Gastroesophageal sphincter (tissue), 4 donors: Measurements from ENCODE around the gene TBC1D4. TPM values are rescaled to one million over a fixed set of nuclear protein-coding genes. Genes with fewer than 3 reads are reported as not detected.

Source experiments
- ATAC-seq: fragments of 150-250 bp; one replicate; pipeline ENCODE4 v1.9.1; 2016; ENCODE audit warnings: mild to moderate bottlenecking, moderate library complexity
- H3K27ac ChIP-seq, 4 donors: fragments of 200-600 bp; sonication (generic) in 3 of 4; 1 replicate in 3 of 4; 2 replicates in 1 of 4; pipeline ENCODE4 v1.5.1; 2016 to 2019
- H3K27me3 ChIP-seq: fragments of 200-600 bp; sonication (generic); one replicate; pipeline ENCODE4 v1.5.1; 2019
- H3K36me3 ChIP-seq, 2 donors: fragments of 200-600 bp; sonication (generic); one replicate each; pipeline ENCODE4 v1.5.1; 2019; ENCODE audit warnings: control low read depth in 1 of 2
- H3K4me1 ChIP-seq, 3 donors: fragments of 200-600 bp; sonication (generic); 1 replicate in 2 of 3; 2 replicates in 1 of 3; pipeline ENCODE4 v1.5.1; 2016 to 2019; ENCODE audit warnings: control low read depth in 2 of 3
- H3K4me3 ChIP-seq, 2 donors: fragments of 200-600 bp; sonication (generic); one replicate each; pipeline ENCODE4 v1.5.1; 2019; ENCODE audit warnings: mild to moderate bottlenecking in 1 of 2, moderate library complexity in 1 of 2
- H3K9me3 ChIP-seq, 3 donors: fragments of 200-600 bp; sonication (generic); one replicate each; pipeline ENCODE4 v1.5.1; 2017 to 2019; ENCODE audit warnings: control low read depth in 2 of 3
- EP300 ChIP-seq: sonication (generic); formaldehyde crosslinking; IDR thresholded peaks from one replicate; pipeline ENCODE4 v1.6.1; 2017; ENCODE audit warnings: antibody characterized with exemption, mild to moderate bottlenecking
- POLR2A ChIP-seq, 2 donors: fragments of 450-650 bp; IDR thresholded peaks; one replicate each; pipeline ENCODE4 v1.6.1; 2017; ENCODE audit warnings: antibody characterized with exemption in 2 of 2, mild to moderate bottlenecking in 2 of 2, moderate library complexity in 1 of 2
- POLR2AphosphoS5 ChIP-seq: sonication (generic); formaldehyde crosslinking; IDR thresholded peaks from one replicate; pipeline ENCODE4 v1.6.1; 2017; ENCODE audit warnings: antibody characterized with exemption
- WGBS, 2 donors: methylation state at CpG; one replicate each; pipeline ENCODE4 v1.1.5; 2018; ENCODE audit warnings: low coverage in 1 of 2; 5-methylcytosine and 5-hydroxymethylcytosine counted together
- total RNA-seq, 4 donors: library from RNA; depleted of rRNA; stranded (reverse); fragments of >200 nt; gene quantifications; one replicate each; pipeline ENCODE4 v1.1.0, GENCODE V29; 2016
- TF ChIP-seq, protein P1 (sequence below), 4 experiments: fragments of 200-600 bp in 2 of 4; fragments of 450-650 bp in 2 of 4; sonication (generic) in 1 of 4; IDR thresholded peaks; one replicate each; pipeline ENCODE4 v1.5.1; 2017 to 2019; ENCODE audit warnings: antibody characterized with exemption in 4 of 4, mild to moderate bottlenecking in 2 of 4, moderate library complexity in 2 of 4

The TBC1D4 gene
- total RNA-seq, 4 donors from 2014 or later = 12.8 to 28.0 (median 22.4) TPM

- Histone ChIP-seq H3K27ac (peak overlapping the region in 2 of 4 donors; percentile 0 to 45), H3K36me3 (no peaks in the 10 kb centered on the region), H3K4me3 (no peak overlapping the region), H3K27me3 (no peaks in the 10 kb centered on the region), H3K9me3 (no peaks in the 10 kb centered on the region), H3K4me1 (peaks cover 0 to 25% (median 4%) of the 10 kb centered on the region in 3 donors)
- no peak for TF ChIP-seq POLR2AphosphoS5
- TF ChIP-seq, protein P1, sequence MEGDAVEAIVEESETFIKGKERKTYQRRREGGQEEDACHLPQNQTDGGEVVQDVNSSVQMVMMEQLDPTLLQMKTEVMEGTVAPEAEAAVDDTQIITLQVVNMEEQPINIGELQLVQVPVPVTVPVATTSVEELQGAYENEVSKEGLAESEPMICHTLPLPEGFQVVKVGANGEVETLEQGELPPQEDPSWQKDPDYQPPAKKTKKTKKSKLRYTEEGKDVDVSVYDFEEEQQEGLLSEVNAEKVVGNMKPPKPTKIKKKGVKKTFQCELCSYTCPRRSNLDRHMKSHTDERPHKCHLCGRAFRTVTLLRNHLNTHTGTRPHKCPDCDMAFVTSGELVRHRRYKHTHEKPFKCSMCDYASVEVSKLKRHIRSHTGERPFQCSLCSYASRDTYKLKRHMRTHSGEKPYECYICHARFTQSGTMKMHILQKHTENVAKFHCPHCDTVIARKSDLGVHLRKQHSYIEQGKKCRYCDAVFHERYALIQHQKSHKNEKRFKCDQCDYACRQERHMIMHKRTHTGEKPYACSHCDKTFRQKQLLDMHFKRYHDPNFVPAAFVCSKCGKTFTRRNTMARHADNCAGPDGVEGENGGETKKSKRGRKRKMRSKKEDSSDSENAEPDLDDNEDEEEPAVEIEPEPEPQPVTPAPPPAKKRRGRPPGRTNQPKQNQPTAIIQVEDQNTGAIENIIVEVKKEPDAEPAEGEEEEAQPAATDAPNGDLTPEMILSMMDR (IDR thresholded peaks at IDR 0.05) = no peak
- TF ChIP-seq EP300 = no peak
- TF ChIP-seq POLR2A (IDR thresholded peaks at IDR 0.05) = no peak
- WGBS, 2 donors = 64 to 75% methylated on average over 9 of the region's 9 CpGs
- ATAC-seq = peak; percentile 83
Observed at GRCh38 chr13:75405976-75406703, 75.8 kb downstream of the TBC1D4 start.

- Histone ChIP-seq H3K27me3 (no peaks in the 10 kb centered on the region), H3K4me1 (peaks cover 0 to 25% (median 4%) of the 10 kb centered on the region in 3 donors), H3K27ac (no peak overlapping the region), H3K9me3 (no peaks in the 10 kb centered on the region), H3K4me3 (no peak overlapping the region), H3K36me3 (no peaks in the 10 kb centered on the region)
- no peak for ATAC-seq
- TF ChIP-seq, protein P1 (IDR thresholded peaks at IDR 0.05) = no peak
- TF ChIP-seq POLR2AphosphoS5 (no peak), EP300 (no peak), POLR2A (IDR thresholded peaks at IDR 0.05) (no peak)
- 69 to 83% methylated on average over 1 of the region's 1 CpG for whole genome bisulfite sequencing, 2 donors
Observed at GRCh38 chr13:75404726-75405125, 77.2 kb downstream of the TBC1D4 start.

DNA sequence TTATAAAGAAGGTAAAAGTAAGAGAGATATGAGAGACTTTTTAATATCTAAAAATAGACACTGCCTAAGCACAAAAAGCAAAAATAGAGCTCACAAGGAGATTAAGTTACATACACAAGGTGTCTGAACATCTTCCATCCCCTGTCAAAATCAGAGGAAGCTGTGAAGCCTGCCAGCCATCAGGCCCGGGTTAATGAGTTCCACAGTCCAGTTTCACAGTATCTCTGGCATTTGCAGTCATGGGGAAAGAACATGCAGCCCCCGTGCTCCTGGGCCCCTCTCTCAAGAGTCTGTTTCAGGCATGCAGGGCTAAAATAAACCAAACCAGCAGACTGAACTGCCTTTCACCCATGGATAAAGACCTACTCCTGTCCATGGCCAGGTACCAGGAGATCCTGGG, 79.2 kb downstream of the TBC1D4 start:
- H3K27ac ChIP-seq = no peak overlapping the region
- WGBS, 2 donors = 0 to 20% methylated on average over 1 to 2 of the region's 2 CpGs
- ATAC-seq = no peak

DNA sequence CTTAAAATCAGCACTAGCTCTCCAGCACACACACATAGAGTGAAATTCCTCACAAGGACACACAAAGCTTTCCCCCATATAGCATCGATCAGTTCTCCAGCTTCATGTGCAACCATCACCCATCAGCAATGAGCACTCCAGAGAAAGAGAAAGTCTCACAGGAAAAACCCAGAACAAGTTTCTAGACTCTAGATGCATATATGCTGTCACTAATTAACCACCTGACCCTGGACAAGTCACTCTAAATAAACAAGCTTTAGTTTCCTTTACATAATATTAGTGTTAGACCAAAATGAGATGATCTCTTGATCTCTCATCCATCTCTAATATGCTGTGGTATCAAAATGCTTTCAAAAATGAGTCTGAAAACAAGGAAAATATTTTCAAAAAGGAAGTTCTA, 81.2 kb downstream of the TBC1D4 start:
- H3K27me3 ChIP-seq = no peaks in the 10 kb centered on the region
- no peak for ATAC-seq
- WGBS, 2 donors = 100% methylated on average over 1 of the region's 1 CpG
- H3K27ac ChIP-seq = no peak overlapping the region
- no peak overlapping the region for H3K4me3 ChIP-seq
- H3K9me3 ChIP-seq = peaks cover 0 to 8% (median 0%) of the 10 kb centered on the region in 3 donors
- H3K36me3 ChIP-seq = no peaks in the 10 kb centered on the region
- H3K4me1 ChIP-seq = peaks cover 0 to 20% (median 4%) of the 10 kb centered on the region in 3 donors
- TF ChIP-seq POLR2A (IDR thresholded peaks at IDR 0.05) (no peak), EP300 (no peak), POLR2AphosphoS5 (no peak)
- TF ChIP-seq, protein P1 (IDR thresholded peaks at IDR 0.05) = no peak

More for the DNA sequence above, 79.2 kb downstream of the TBC1D4 start:
- Histone ChIP-seq H3K4me3 (no peak overlapping the region), H3K36me3 (no peaks in the 10 kb centered on the region), H3K27me3 (no peaks in the 10 kb centered on the region), H3K4me1 (peaks cover 0 to 25% (median 4%) of the 10 kb centered on the region in 3 donors), H3K9me3 (peaks cover 0 to 8% (median 0%) of the 10 kb centered on the region in 3 donors)
- TF ChIP-seq EP300 = no peak
- no peak for TF ChIP-seq POLR2AphosphoS5
- no peak for TF ChIP-seq POLR2A (IDR thresholded peaks at IDR 0.05)
- TF ChIP-seq, protein P1 (IDR thresholded peaks at IDR 0.05) = no peak

DNA sequence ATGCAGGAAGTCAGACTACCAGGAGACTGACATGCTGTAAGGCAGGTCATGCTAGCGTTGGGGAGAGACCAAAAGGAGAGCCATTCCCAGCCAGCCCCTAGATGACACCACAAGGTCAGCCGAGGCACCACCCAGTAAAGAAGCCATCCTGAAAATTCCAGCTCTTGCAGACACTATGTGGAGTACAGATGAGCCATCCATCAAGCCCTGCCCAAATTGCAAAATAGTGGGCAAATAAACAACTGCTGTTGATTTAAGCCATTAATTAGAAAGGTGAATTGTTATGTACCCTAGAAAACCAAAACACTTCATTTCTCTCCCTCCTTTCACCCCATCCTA, 82.1 kb downstream of the TBC1D4 start:
- ATAC-seq = no peak
- Histone ChIP-seq H3K27ac (no peak overlapping the region), H3K4me1 (peaks cover 0 to 20% (median 4%) of the 10 kb centered on the region in 3 donors), H3K4me3 (no peak overlapping the region), H3K27me3 (no peaks in the 10 kb centered on the region), H3K36me3 (no peaks in the 10 kb centered on the region), H3K9me3 (peaks cover 0 to 8% (median 0%) of the 10 kb centered on the region in 3 donors)
- WGBS, 2 donors = 100% methylated on average over 1 of the region's 2 CpGs; no CpG with 5 or more reads in 1 of the 2 donors
- TF ChIP-seq POLR2A (IDR thresholded peaks at IDR 0.05) (no peak), POLR2AphosphoS5 (no peak)
